ENCODE results near the gene STC2. TPM values are rescaled to one million over a fixed set of nuclear protein-coding genes. Genes with fewer than 3 reads are reported as not detected.

STC2 gene
- total and polyA plus RNA-seq, 2 experiments from 2014 or later = 27.3 to 132 TPM

GRCh38 chr5:173320259-173320658, 8.0 kb downstream of the STC2 start (continued):
- peak; percentile 27 to 50; a peak in 3 of 4 replicates for TF ChIP-seq CTCF (conservative IDR thresholded peaks at IDR 0.05; ENCODE audit: low read depth in 2 of 2)
- TF ChIP-seq ZNF114 (CRISPR knock-in tag; IDR thresholded peaks at IDR 0.05) = no peak
- no peak for TF ChIP-seq EZH2 (IDR thresholded peaks at IDR 0.05; ENCODE audit: low read depth, unreplicated experiment)
- no peak for TF ChIP-seq POLR2AphosphoS5 (IDR thresholded peaks at IDR 0.05; ENCODE audit: low read depth)

GRCh38 chr5:173319646-173320045, 8.6 kb downstream of the STC2 start:
- Histone ChIP-seq H3K36me3 (ENCODE audit: insufficient read depth) (peaks cover 59% of the 10 kb centered on the region), H3F3A (replicated peaks; ENCODE audit: low read depth) (peaks cover 29% of the 10 kb centered on the region), H4K20me1 (replicated peaks; ENCODE audit: insufficient read depth) (peaks cover 64% of the 10 kb centered on the region), H3K4me2 (no peak overlapping the region), H3K27ac (ENCODE audit: low read depth) (0 out of 2 replicates have a peak overlapping the region, but pooled peaks have one; percentile 59), H3K79me2 (replicated peaks; ENCODE audit: insufficient read depth) (peaks cover 35% of the 10 kb centered on the region), H2AFZ (no peak overlapping the region), H3K9me2 (ENCODE audit: insufficient read depth) (no peaks in the 10 kb centered on the region), H3K4me1 (ENCODE audit: insufficient read depth) (peaks cover 23% of the 10 kb centered on the region), H3K4me3 (no peak overlapping the region), H3K27me3 (ENCODE audit: insufficient read depth) (no peaks in the 10 kb centered on the region)
- DNase-seq (ENCODE audit: low spot score) = no peak
- no peak for ATAC-seq
- H3K4me3 Mint-ChIP-seq = no peak overlapping the region
- peaks cover 85% of the 10 kb centered on the region for H3K4me1 Mint-ChIP-seq
- H3K9me3 Mint-ChIP-seq = no peaks in the 10 kb centered on the region
- peaks cover 98% of the 10 kb centered on the region for H3K36me3 Mint-ChIP-seq (ENCODE audit: low read depth)
- peak overlapping the region; percentile 34; the same call in 1 of the 2 replicates for H3K27ac Mint-ChIP-seq
- H3K27me3 Mint-ChIP-seq (ENCODE audit: insufficient read depth, low read depth, poor library complexity) = peaks cover 21% of the 10 kb centered on the region
- TF ChIP-seq ZNF462 (CRISPR knock-in tag; IDR thresholded peaks at IDR 0.05) (no peak), EZH2phosphoT487 (IDR thresholded peaks at IDR 0.05; ENCODE audit: unreplicated experiment) (no peak), NANOG (IDR thresholded peaks at IDR 0.05; ENCODE audit: borderline replicate concordance) (no peak), CREB1 (CRISPR knock-in tag; IDR thresholded peaks at IDR 0.05; ENCODE audit: low read depth) (no peak), ZNF331 (CRISPR knock-in tag; IDR thresholded peaks at IDR 0.05; ENCODE audit: low read depth) (no peak), ZNF114 (CRISPR knock-in tag; IDR thresholded peaks at IDR 0.05) (no peak), STAT1 (IDR thresholded peaks at IDR 0.05; ENCODE audit: unreplicated experiment) (no peak), REST (IDR thresholded peaks at IDR 0.05; ENCODE audit: unreplicated experiment) (no peak), ETS1 (IDR thresholded peaks at IDR 0.05) (no peak), POLR2AphosphoS5 (IDR thresholded peaks at IDR 0.05; ENCODE audit: low read depth) (no peak)

Measured in GM23338 (cell line).